HCT116 (cell line): ENCODE results near the gene INPP5J.

Source experiments
- POLR2A ChIP-seq: IDR thresholded peaks from 2 replicates; pipeline ENCODE4 v1.7.0; 2011; ENCODE audit warnings: borderline replicate concordance; ENCODE audit not compliant: insufficient read depth, insufficient read length; ENCODE audit errors: extremely low read depth
- POLR2AphosphoS5 ChIP-seq: IDR thresholded peaks from 2 replicates; pipeline ENCODE4 v1.6.1; 2011; ENCODE audit warnings: mild to moderate bottlenecking, low read depth, low read length, moderate library complexity
- RAD21 ChIP-seq: IDR thresholded peaks from 2 replicates; pipeline ENCODE4 v1.6.1; 2012; ENCODE audit warnings: low read depth, mild to moderate bottlenecking
- SP1 ChIP-seq: IDR thresholded peaks from 2 replicates; pipeline ENCODE4 v1.6.1; 2012; ENCODE audit warnings: low read depth
- ZNF274 ChIP-seq: fragments of 200-500 bp; sonication (Bioruptor generic); IDR thresholded peaks from 2 replicates; pipeline ENCODE4 v1.6.1; 2014; ENCODE audit warnings: mild to moderate bottlenecking, low read depth, low read length, inconsistent platforms
- TF ChIP-seq, protein P1 (sequence below), 3 experiments: fragments of 200-600 bp in 1 of 3; sonication (generic) in 1 of 3; IDR thresholded peaks in 2 of 3; conservative IDR thresholded peaks in 1 of 3; 2 replicates each; pipeline ENCODE4 v1.5.1; 2012 to 2017; ENCODE audit warnings: low read depth in 2 of 3, low read length in 2 of 3, antibody characterized with exemption in 1 of 3, borderline replicate concordance in 1 of 3, control low read depth in 1 of 3, mild to moderate bottlenecking in 1 of 3, mixed read lengths in 1 of 3, mixed run types in 1 of 3, moderate library complexity in 1 of 3; ENCODE audit not compliant: insufficient read depth in 1 of 3
- TF ChIP-seq, protein P2 (sequence below): IDR thresholded peaks from 2 replicates; pipeline ENCODE4 v1.6.1; 2012; ENCODE audit warnings: low read depth
- TF ChIP-seq, protein P3 (sequence below): IDR thresholded peaks from 2 replicates; pipeline ENCODE4 v1.6.1; 2011; ENCODE audit warnings: mild to moderate bottlenecking, low read length, moderate library complexity; ENCODE audit not compliant: insufficient replicate concordance; ENCODE audit errors: extremely low read depth
- TF ChIP-seq, protein P4 (sequence below): IDR thresholded peaks from 2 replicates; pipeline ENCODE4 v1.6.1; 2012

DNA sequence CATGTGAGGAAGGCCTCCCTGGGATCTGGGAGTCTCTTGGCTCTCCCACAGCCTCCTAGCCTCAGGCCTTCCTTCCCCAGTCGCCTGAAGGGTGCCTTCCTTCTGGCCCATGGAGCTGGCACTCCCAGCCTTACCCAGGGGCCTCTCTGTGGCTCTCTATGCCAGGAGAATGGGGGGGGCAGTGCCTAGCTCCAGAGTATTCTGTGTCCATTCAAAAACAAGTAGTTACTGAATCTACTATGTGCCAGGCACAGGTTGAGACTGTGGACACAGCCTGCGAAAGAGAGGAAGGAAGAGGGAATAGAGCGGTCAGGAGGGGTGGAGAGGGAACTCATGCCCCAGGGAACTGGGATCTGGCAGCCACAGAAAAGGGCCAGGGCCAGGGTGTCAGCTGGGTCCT is 20.3 kb downstream of the INPP5J start:
- TF ChIP-seq, protein P1, sequence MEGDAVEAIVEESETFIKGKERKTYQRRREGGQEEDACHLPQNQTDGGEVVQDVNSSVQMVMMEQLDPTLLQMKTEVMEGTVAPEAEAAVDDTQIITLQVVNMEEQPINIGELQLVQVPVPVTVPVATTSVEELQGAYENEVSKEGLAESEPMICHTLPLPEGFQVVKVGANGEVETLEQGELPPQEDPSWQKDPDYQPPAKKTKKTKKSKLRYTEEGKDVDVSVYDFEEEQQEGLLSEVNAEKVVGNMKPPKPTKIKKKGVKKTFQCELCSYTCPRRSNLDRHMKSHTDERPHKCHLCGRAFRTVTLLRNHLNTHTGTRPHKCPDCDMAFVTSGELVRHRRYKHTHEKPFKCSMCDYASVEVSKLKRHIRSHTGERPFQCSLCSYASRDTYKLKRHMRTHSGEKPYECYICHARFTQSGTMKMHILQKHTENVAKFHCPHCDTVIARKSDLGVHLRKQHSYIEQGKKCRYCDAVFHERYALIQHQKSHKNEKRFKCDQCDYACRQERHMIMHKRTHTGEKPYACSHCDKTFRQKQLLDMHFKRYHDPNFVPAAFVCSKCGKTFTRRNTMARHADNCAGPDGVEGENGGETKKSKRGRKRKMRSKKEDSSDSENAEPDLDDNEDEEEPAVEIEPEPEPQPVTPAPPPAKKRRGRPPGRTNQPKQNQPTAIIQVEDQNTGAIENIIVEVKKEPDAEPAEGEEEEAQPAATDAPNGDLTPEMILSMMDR (IDR thresholded peaks at IDR 0.05 in 2 of 3, conservative IDR thresholded peaks at IDR 0.05 in 1 of 3; ENCODE audit: borderline replicate concordance in 1 of 3, insufficient read depth in 1 of 3, low read depth in 2 of 3, low read length in 2 of 3), result no peak
- TF ChIP-seq ZNF274, result no peak
- TF ChIP-seq, protein P2, sequence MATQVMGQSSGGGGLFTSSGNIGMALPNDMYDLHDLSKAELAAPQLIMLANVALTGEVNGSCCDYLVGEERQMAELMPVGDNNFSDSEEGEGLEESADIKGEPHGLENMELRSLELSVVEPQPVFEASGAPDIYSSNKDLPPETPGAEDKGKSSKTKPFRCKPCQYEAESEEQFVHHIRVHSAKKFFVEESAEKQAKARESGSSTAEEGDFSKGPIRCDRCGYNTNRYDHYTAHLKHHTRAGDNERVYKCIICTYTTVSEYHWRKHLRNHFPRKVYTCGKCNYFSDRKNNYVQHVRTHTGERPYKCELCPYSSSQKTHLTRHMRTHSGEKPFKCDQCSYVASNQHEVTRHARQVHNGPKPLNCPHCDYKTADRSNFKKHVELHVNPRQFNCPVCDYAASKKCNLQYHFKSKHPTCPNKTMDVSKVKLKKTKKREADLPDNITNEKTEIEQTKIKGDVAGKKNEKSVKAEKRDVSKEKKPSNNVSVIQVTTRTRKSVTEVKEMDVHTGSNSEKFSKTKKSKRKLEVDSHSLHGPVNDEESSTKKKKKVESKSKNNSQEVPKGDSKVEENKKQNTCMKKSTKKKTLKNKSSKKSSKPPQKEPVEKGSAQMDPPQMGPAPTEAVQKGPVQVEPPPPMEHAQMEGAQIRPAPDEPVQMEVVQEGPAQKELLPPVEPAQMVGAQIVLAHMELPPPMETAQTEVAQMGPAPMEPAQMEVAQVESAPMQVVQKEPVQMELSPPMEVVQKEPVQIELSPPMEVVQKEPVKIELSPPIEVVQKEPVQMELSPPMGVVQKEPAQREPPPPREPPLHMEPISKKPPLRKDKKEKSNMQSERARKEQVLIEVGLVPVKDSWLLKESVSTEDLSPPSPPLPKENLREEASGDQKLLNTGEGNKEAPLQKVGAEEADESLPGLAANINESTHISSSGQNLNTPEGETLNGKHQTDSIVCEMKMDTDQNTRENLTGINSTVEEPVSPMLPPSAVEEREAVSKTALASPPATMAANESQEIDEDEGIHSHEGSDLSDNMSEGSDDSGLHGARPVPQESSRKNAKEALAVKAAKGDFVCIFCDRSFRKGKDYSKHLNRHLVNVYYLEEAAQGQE, result no peak
- TF ChIP-seq POLR2A, result no peak
- no peak for TF ChIP-seq SP1
- TF ChIP-seq RAD21, result no peak
- no peak for TF ChIP-seq POLR2AphosphoS5
- TF ChIP-seq, protein P3, sequence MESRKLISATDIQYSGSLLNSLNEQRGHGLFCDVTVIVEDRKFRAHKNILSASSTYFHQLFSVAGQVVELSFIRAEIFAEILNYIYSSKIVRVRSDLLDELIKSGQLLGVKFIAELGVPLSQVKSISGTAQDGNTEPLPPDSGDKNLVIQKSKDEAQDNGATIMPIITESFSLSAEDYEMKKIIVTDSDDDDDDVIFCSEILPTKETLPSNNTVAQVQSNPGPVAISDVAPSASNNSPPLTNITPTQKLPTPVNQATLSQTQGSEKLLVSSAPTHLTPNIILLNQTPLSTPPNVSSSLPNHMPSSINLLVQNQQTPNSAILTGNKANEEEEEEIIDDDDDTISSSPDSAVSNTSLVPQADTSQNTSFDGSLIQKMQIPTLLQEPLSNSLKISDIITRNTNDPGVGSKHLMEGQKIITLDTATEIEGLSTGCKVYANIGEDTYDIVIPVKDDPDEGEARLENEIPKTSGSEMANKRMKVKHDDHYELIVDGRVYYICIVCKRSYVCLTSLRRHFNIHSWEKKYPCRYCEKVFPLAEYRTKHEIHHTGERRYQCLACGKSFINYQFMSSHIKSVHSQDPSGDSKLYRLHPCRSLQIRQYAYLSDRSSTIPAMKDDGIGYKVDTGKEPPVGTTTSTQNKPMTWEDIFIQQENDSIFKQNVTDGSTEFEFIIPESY, result no peak
- TF ChIP-seq, protein P4, sequence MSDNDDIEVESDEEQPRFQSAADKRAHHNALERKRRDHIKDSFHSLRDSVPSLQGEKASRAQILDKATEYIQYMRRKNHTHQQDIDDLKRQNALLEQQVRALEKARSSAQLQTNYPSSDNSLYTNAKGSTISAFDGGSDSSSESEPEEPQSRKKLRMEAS, result no peak
